GM18507 (cell line): ENCODE results near the gene GNLY.

Source experiments
- DNase-seq: peaks from one replicate; pipeline ENCODE4 v3.0.0; 2011; ENCODE audit warnings: low read depth; ENCODE audit not compliant: insufficient read length; ENCODE audit errors: extremely low spot score
- FAIRE-seq: peaks from 2 replicates; lab custom pipeline; 2011; peaks lifted over from hg19 to GRCh38; lab: Jason Lieb, UNC

Gene GNLY

GRCh38 chr2:85736456-85737355, 42.5 kb downstream of the GNLY start:
- FAIRE-seq (no peak), DNase-seq (no peak)

- DNase-seq (no peak), FAIRE-seq (no peak)
These were observed 43.3 kb downstream of the GNLY start for GRCh38 chr2:85737481-85737880.

GRCh38 chr2:85737961-85738360, 43.8 kb downstream of the GNLY start:
- FAIRE-seq (no peak), DNase-seq (no peak)

DNA sequence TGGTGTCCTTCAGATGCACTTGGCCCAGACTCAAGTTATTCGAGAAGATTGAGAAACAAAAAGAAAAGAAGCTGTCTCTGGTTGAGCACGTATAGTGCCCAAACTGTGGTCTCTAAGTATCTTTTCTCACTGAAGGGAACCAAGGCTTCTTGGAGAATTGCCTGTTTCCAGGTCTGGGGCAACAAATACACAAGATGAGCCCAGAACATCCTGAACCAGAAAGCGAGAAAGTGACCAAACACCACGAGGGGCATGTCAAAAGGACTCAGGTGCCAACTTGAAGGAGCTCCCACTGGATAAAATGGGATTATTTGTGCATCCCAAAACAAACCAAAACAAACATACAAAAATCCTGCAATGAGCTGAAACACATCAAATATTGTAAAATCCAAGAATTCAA, 46.0 kb downstream of the GNLY start:
- FAIRE-seq, result no peak
- DNase-seq, result no peak

DNA sequence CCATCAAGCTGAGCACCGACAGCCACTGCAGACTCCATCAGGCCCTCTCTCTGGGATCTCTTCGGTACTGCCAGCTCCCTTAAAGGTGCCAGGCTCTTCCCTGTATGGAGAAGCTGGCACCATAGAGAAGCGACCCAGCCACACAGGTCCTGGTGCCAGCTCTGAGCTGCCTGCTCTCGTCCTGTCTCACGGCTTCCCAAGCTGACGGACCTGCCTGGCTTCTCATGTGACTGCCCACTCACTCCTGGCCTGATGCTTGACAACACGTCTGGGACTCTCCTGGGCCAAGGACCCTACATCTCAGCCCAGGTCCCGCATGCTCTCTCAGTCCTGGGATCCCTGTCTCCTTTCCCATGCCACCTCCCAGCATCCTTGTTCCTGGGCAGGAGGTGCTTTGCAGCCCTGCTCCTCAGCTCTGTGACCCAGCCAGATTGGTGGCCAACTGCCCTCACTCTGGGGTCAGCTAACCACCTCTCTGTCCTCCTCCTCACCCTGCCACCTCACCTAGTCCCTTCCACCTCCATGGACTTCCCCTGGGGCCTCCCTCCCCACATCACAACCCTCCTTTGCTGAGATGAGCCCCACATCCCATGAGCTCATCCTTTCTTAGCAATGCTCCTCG, 47.2 kb downstream of the GNLY start:
- FAIRE-seq, result no peak
- no peak for DNase-seq

- DNase-seq (no peak), FAIRE-seq (no peak)
These were observed 47.8 kb downstream of the GNLY start for GRCh38 chr2:85741833-85742455.

GRCh38 chr2:85743304-85743978, 49.3 kb downstream of the GNLY start:
- no peak for FAIRE-seq

GRCh38 chr2:85744055-85744454, 49.9 kb downstream of the GNLY start:
- FAIRE-seq (no peak), DNase-seq (no peak)

More at GRCh38 chr2:85743304-85743978, 49.3 kb downstream of the GNLY start:
- no peak for DNase-seq

GRCh38 chr2:85744741-85745601, 50.8 kb downstream of the GNLY start:
- FAIRE-seq (no peak), DNase-seq (no peak)

GRCh38 chr2:85745619-85746018, 51.5 kb downstream of the GNLY start:
- FAIRE-seq (no peak), DNase-seq (no peak)

DNA sequence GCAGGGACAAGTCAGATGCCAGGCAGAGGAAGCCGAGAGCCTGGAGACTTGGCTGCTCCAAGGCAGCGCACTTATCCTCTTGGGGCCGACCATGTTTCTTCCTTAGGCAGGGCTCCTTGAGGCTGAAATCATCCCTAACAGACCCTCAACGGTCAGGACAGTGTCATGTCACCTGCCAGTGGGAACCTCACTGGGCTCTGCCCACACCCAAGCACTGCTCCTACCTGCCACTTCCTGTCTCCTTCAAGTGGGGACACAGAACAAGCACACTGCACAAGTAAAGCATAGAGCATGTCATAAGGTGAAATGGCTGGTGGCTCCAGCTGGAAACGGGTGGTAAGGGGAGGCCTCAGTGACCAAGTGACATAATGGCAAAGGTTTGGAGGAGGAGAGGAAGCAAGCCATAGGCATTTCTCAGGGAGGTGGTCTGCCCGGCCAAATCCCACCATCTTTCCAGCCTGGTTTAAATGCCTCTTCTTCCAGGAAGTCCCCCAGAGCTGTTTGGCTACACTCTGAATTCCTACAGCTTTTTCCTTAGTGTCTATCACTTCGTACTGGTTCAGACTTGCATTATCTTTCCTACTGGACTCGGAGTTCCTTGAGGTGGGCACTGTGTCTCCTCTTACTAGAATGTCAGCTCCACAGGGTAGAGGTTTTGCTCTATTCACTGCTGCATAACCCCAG, 52.3 kb downstream of the GNLY start:
- DNase-seq (no peak), FAIRE-seq (no peak)

DNA sequence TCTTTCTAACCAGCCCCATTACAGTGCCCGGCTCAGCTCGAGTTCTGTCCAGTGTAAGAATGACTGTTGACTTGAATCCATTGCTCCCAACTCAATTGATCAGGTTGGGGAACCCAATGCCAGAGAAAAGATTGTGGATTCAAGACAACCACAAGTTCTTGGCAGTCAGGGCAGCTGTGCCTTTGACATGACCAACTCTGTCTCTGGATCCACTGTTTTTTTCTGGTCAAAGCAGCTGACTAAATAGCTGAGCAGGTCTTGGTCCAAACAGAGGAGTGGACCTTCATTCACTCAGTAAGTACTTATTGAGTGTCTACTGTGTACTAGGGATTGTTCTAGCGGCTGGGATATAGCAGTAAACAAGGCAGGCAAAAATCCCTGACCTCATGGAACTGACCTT, 53.3 kb downstream of the GNLY start:
- no peak for DNase-seq
- FAIRE-seq, result no peak

- FAIRE-seq, result peak; percentile 87
- DNase-seq, result no peak
These were observed 54.0 kb downstream of the GNLY start for GRCh38 chr2:85748039-85748734.
